IMR-90 (cell line): Measurements from ENCODE around the gene TANC2. TPM values are rescaled to one million over a fixed set of nuclear protein-coding genes. Genes with fewer than 3 reads are reported as not detected.

Experiments used
- ATAC-seq: fragments of 200-7000 bp; cut with Tn5 transposase; 2 replicates; pipeline ENCODE4 v1.9.1; 2020; ENCODE audit warnings: low read depth, mild to moderate bottlenecking, moderate library complexity
- BruUV-seq: library from RNA; stranded (reverse); fragments of 400-500 nt; replicated peaks from 2 replicates; lab custom pipeline; 2021; lab: Mats Ljungman, UMichigan
- CTCF ChIA-PET: fragments of 300-600 bp; formaldehyde crosslinking; extraction: SDS; loops from one replicate; lab custom pipeline; 2021; ENCODE audit warnings: antibody characterized with exemption; lab: Yijun Ruan, JAX
- POLR2A ChIA-PET: fragments of 300-600 bp; sonication (Branson Sonifier 250); formaldehyde crosslinking; loops from one replicate; lab custom pipeline; 2022; ENCODE audit warnings: antibody characterized with exemption; ENCODE audit not compliant: unreplicated experiment; lab: Charles Lee
- DNase-seq: peaks from one replicate; pipeline ENCODE4 v3.0.0; 2013
- H2AFZ ChIP-seq: replicated peaks from 2 replicates; pipeline ENCODE3; 2013; ENCODE audit warnings: low read length, mild to moderate bottlenecking; ENCODE audit not compliant: poor library complexity
- H2AK5ac ChIP-seq: 2 replicates; pipeline ENCODE4 v1.6.1; 2013; ENCODE audit warnings: low read depth, low read length, inconsistent platforms
- H2AK9ac ChIP-seq: replicated peaks from 2 replicates; pipeline ENCODE3; 2013; ENCODE audit warnings: mild to moderate bottlenecking, low read depth, low read length, moderate library complexity; ENCODE audit not compliant: poor library complexity
- H2BK120ac ChIP-seq: 2 replicates; pipeline ENCODE4 v1.6.1; 2013; ENCODE audit warnings: low read depth, low read length, inconsistent platforms
- H2BK15ac ChIP-seq: 3 replicates; pipeline ENCODE4 v1.6.1; 2013; ENCODE audit warnings: low read depth, low read length, inconsistent platforms
- H2BK20ac ChIP-seq: 2 replicates; pipeline ENCODE4 v1.6.1; 2013; ENCODE audit warnings: low read depth, mild to moderate bottlenecking, inconsistent platforms, low read length, moderate library complexity
- H2BK5ac ChIP-seq: 2 replicates; pipeline ENCODE4 v1.6.1; 2013; ENCODE audit warnings: mild to moderate bottlenecking, low read depth, low read length, inconsistent platforms; ENCODE audit not compliant: poor library complexity, severe bottlenecking
- H3K14ac ChIP-seq: replicated peaks from 2 replicates; pipeline ENCODE4 v1.6.1; 2013; ENCODE audit warnings: low read depth, low read length, inconsistent platforms
- H3K18ac ChIP-seq: 2 replicates; pipeline ENCODE4 v1.6.1; 2013; ENCODE audit warnings: low read depth, low read length, control low read depth
- H3K23ac ChIP-seq: 2 replicates; pipeline ENCODE4 v1.6.1; 2013; ENCODE audit warnings: low read depth, low read length, inconsistent platforms
- H3K27ac ChIP-seq: 2 replicates; pipeline ENCODE4 v1.5.1; 2013; ENCODE audit warnings: mild to moderate bottlenecking, control low read depth, low read length; ENCODE audit not compliant: insufficient read depth
- H3K27me3 ChIP-seq: 2 replicates; pipeline ENCODE4 v1.6.1; 2013; ENCODE audit warnings: low read length; ENCODE audit not compliant: control insufficient read depth, insufficient read depth
- H3K36me3 ChIP-seq: 2 replicates; pipeline ENCODE4 v1.6.1; 2013; ENCODE audit warnings: low read length, mixed read lengths; ENCODE audit not compliant: control insufficient read depth, insufficient read depth
- H3K4ac ChIP-seq: 2 replicates; pipeline ENCODE4 v1.6.1; 2013; ENCODE audit warnings: low read depth, low read length, inconsistent platforms
- H3K4me1 ChIP-seq: 2 replicates; pipeline ENCODE4 v1.6.1; 2013; ENCODE audit warnings: low read length, mixed read lengths; ENCODE audit not compliant: control insufficient read depth, insufficient read depth
- H3K4me2 ChIP-seq: 2 replicates; pipeline ENCODE4 v1.6.1; 2013; ENCODE audit warnings: low read depth, mild to moderate bottlenecking, control low read depth, low read length, moderate library complexity
- H3K4me3 ChIP-seq: 2 replicates; pipeline ENCODE4 v1.5.1; 2013; ENCODE audit warnings: low read depth, mild to moderate bottlenecking, control low read depth, low read length, moderate library complexity; ENCODE audit not compliant: insufficient read depth
- H3K56ac ChIP-seq: 2 replicates; pipeline ENCODE4 v1.6.1; 2013; ENCODE audit warnings: low read length, inconsistent platforms; ENCODE audit not compliant: insufficient read depth; ENCODE audit errors: extremely low read depth
- H3K79me1 ChIP-seq, 2 experiments: 2 replicates each; pipeline ENCODE4 v1.6.1; 2013; ENCODE audit warnings: low read length in 2 of 2, inconsistent platforms in 1 of 2, low read depth in 1 of 2
- H3K9ac ChIP-seq: 2 replicates; pipeline ENCODE4 v1.6.1; 2013; ENCODE audit warnings: low read depth, low read length, control low read depth
- H3K9me1 ChIP-seq: 2 replicates; pipeline ENCODE4 v1.6.1; 2013; ENCODE audit warnings: low read length, inconsistent platforms; ENCODE audit not compliant: insufficient read depth
- H3K9me3 ChIP-seq: 2 replicates; pipeline ENCODE4 v1.6.1; 2013; ENCODE audit warnings: low read length; ENCODE audit not compliant: control insufficient read depth, insufficient read depth
- H4K20me1 ChIP-seq: 2 replicates; pipeline ENCODE4 v1.6.1; 2013; ENCODE audit warnings: low read length, inconsistent platforms; ENCODE audit not compliant: insufficient read depth
- H4K5ac ChIP-seq: 2 replicates; pipeline ENCODE4 v1.6.1; 2013; ENCODE audit warnings: mild to moderate bottlenecking, low read depth, low read length, control low read depth
- H4K8ac ChIP-seq, 2 experiments: 2 replicates each; pipeline ENCODE4 v1.6.1; 2013; ENCODE audit warnings: low read depth in 2 of 2, low read length in 2 of 2, control low read depth in 1 of 2, inconsistent platforms in 1 of 2
- H4K91ac ChIP-seq: 2 replicates; pipeline ENCODE4 v1.6.1; 2013; ENCODE audit warnings: low read depth, low read length, inconsistent platforms; ENCODE audit not compliant: insufficient read depth
- CEBPB ChIP-seq: IDR thresholded peaks from 2 replicates; pipeline ENCODE4 v1.6.1; 2012; ENCODE audit warnings: low read depth, low read length, improper control_type of control experiment
- POLR2A ChIP-seq: IDR thresholded peaks from 2 replicates; pipeline ENCODE4 v1.6.1; 2012; ENCODE audit warnings: mild to moderate bottlenecking, low read depth, low read length
- RFX5 ChIP-seq: IDR thresholded peaks from 2 replicates; pipeline ENCODE4 v1.8.0; 2012; ENCODE audit warnings: low read depth, mild to moderate bottlenecking, low read length, moderate library complexity
- WGBS, 2 experiments: methylation state at CpG; one replicate each; pipeline versions ENCODE4 v1.1.5 to v1.1.7; 2013; ENCODE audit warnings: missing lambda C conversion rate in 2 of 2; ENCODE audit not compliant: insufficient read length in 1 of 2; ENCODE audit errors: extremely low coverage in 2 of 2; 5-methylcytosine and 5-hydroxymethylcytosine counted together
- dilution Hi-C: fragments of 300-500 bp; cut with HindIII; formaldehyde crosslinking; loops from one replicate; pipeline ENCODE4 v1.14.3; 2018; ENCODE audit warnings: low sequenced_read_pairs; ENCODE audit not compliant: unreplicated experiment
- in situ Hi-C: fragments of 300-500 bp; cut with MboI; formaldehyde crosslinking; loops from 3 replicates; pipeline ENCODE4 v1.14.3; 2019; ENCODE audit warnings: low sequenced_read_pairs, inconsistent platforms, mixed read lengths
- intact Hi-C: fragments of 100-400 bp; cut with micrococcal nuclease; formaldehyde crosslinking; loops from 2 replicates; pipeline ENCODE4 v1.10.0; 2022
- polyA plus RNA-seq, 3 experiments: library from polyadenylated mRNA; depleted of rRNA; stranded (reverse); fragments of >200 nt; gene quantifications; 2 replicates each; pipeline ENCODE4 v1.2.3, GENCODE V29; 2012; ENCODE audit warnings: low replicate concordance in 1 of 3
- total RNA-seq: library from RNA; depleted of rRNA; stranded (reverse); fragments of >200 nt; gene quantifications from 2 replicates; pipeline ENCODE4 v1.2.3, GENCODE V29; 2012

TANC2 gene
- total and polyA plus RNA-seq, 2 of the 4 experiments (the other 2 are of a cell fraction): 20.6 to 41.4 TPM

- Histone ChIP-seq H2BK20ac (no peak overlapping the region), H3K14ac (no peak overlapping the region), H3K9me3 (no peaks in the 10 kb centered on the region), H3K4ac (no peak overlapping the region), H3K9me1 (no peaks in the 10 kb centered on the region), H3K56ac (no peak overlapping the region), H2AK9ac (no peak overlapping the region), H3K4me3 (no peak overlapping the region), H4K8ac (no peak overlapping the region), H3K4me2 (no peak overlapping the region), H3K27ac (no peak overlapping the region), H2BK120ac (no peak overlapping the region), H2AFZ (no peak overlapping the region), H4K20me1 (no peaks in the 10 kb centered on the region), H3K23ac (no peak overlapping the region), H2AK5ac (0 out of 2 replicates have a peak overlapping the region, but pooled peaks have one; percentile 23), H4K91ac (no peak overlapping the region), H3K9ac (no peak overlapping the region), H3K18ac (no peak overlapping the region), H3K36me3 (no peaks in the 10 kb centered on the region), H2BK5ac (no peak overlapping the region), H4K5ac (no peak overlapping the region), H3K79me1 (no peaks in the 10 kb centered on the region), H3K27me3 (no peaks in the 10 kb centered on the region; the same call in 1 of the 2 replicates), H2BK15ac (no peak overlapping the region), H3K4me1 (no peaks in the 10 kb centered on the region)
- dilution Hi-C loops: no loop called here
- CTCF ChIA-PET: interaction anchor here (0.6 to 0.7 kb wide), 2 partner anchors 15 to 17 kb away, joined by 3 to 7 read pairs; no protein-coding TSS in a partner anchor
- BruUV-seq: no TSS peak
- WGBS, 2 experiments: 60% methylated on average over 7 of the region's 15 CpGs; no CpG with 5 or more reads in 1 of the 2 experiments
- in situ Hi-C loops: no loop called here
- ATAC-seq (no peak), DNase-seq (no peak)
- TF ChIP-seq RFX5 (no peak), CEBPB (0 out of 2 replicates have a peak, but pooled peaks have one; percentile 3), POLR2A (no peak)
- POLR2A ChIA-PET: no interaction called here
- intact Hi-C loops: no loop called here
These were observed 32.3 kb upstream of the TANC2 start for GRCh38 chr17:62933501-62934385.
